PFSK-1 (cell line): ENCODE data around the gene LDB3.

ENCODE experiments used
- FOXP2 ChIP-seq: optimal IDR thresholded peaks from 2 replicates; pipeline ENCODE3; 2011; ENCODE audit warnings: borderline replicate concordance, control low read depth, inconsistent platforms; ENCODE audit not compliant: insufficient read depth; ENCODE audit errors: extremely low read length, extremely low read depth
- POLR2AphosphoS5 ChIP-seq: IDR thresholded peaks from 2 replicates; pipeline ENCODE4 v1.6.1; 2012; ENCODE audit warnings: low read depth, mild to moderate bottlenecking, control low read depth, low read length, moderate library complexity

GRCh38 chr10:86632951-86633350 is 35.4 kb upstream of the LDB3 start:
- TF ChIP-seq FOXP2 (no peak), POLR2AphosphoS5 (no peak)
